Psoas muscle (tissue), 8 donors: ENCODE results near the gene PTH1R. TPM values are rescaled to one million over a fixed set of nuclear protein-coding genes. Genes with fewer than 3 reads are reported as not detected.
A peak's percentile ranks its signal among the peaks of the same experiment; 100 is the strongest.

Source experiments
- ATAC-seq, 4 donors: fragments of 200-7000 bp; cut with Tn5 transposase; one replicate each; pipeline ENCODE4 v1.9.1; 2020; ENCODE audit warnings: moderate library complexity in 3 of 4, mild to moderate bottlenecking in 2 of 4
- DNase-seq, 2 donors: peaks; one replicate each; pipeline ENCODE4 v3.0.0-alpha.2; 2020
- H3K27ac ChIP-seq: fragments of 200-600 bp; one replicate; pipeline ENCODE4 v1.8.0; 2022
- H3K27me3 ChIP-seq, 3 donors: fragments of 200-600 bp in 1 of 3; one replicate each; pipeline versions ENCODE4 v1.6.1 to v1.8.0; 2013 to 2022; ENCODE audit warnings: low read length in 2 of 3, mild to moderate bottlenecking in 2 of 3, moderate library complexity in 1 of 3; ENCODE audit not compliant: insufficient read depth in 3 of 3
- H3K36me3 ChIP-seq, 2 donors: fragments of 200-600 bp in 1 of 2; one replicate each; pipeline versions ENCODE4 v1.6.1 to v1.8.0; 2013 to 2022; ENCODE audit warnings: low read depth in 1 of 2, mild to moderate bottlenecking in 1 of 2, moderate library complexity in 1 of 2; ENCODE audit not compliant: insufficient read depth in 1 of 2
- H3K4me1 ChIP-seq: fragments of 200-600 bp; one replicate; pipeline ENCODE4 v1.8.0; 2022
- H3K4me3 ChIP-seq: fragments of 200-600 bp; one replicate; pipeline ENCODE4 v1.8.0; 2022; ENCODE audit warnings: mild to moderate bottlenecking
- H3K9me3 ChIP-seq: fragments of 200-600 bp; one replicate; pipeline ENCODE4 v1.8.0; 2022
- CTCF ChIP-seq: fragments of 200-600 bp; IDR thresholded peaks from one replicate; pipeline ENCODE4 v1.8.0; 2022; ENCODE audit warnings: antibody characterized with exemption
- WGBS, 3 donors: extraction: QIAGEN DNeasy Blood & Tissue Kit; methylation state at CpG; one replicate each; pipeline versions ENCODE4 v1.1.6 to v1.1.7; 2013; 5-methylcytosine and 5-hydroxymethylcytosine counted together
- intact Hi-C, 2 donors: fragments of 100-400 bp; cut with DNase I; formaldehyde crosslinking; loops; one replicate each; pipeline versions ENCODE4 v1.11.0 to v1.14.2; 2022
- polyA plus RNA-seq, 3 donors: library from polyadenylated mRNA; stranded (reverse); fragments of 200-250 nt; gene quantifications; one replicate each; pipeline ENCODE4 v1.2.3, GENCODE V29; 2013
- total RNA-seq, 4 donors: library from RNA; stranded (reverse); fragmentation: NEBNext Ultra II Directional in 2 of 4; extraction: Animal tissue kit (Norgen Biotek cat#: 25700) in 2 of 4; gene quantifications; one replicate each; pipeline versions ENCODE4 v1.2.1 to v1.2.4, GENCODE V29; 2021 to 2023
- donor health status: healthy with polysubstance abuse.
- donor health status: DM: no; HTN: no; CAD: no; lungs with moderate emphysema.
- donor health status: Bipolar disorder and iron deficiency.
- donor health status: healthy.
- donor health status: DM: yes; HTN: yes; CAD: no.
- donor health status: DM: no; HTN: no; CAD: no.
- donor health status: DM: no; HTN: no; CAD: no.
- donor health status: DM: yes; HTN: yes; CAD: no.

PTH1R gene
- total and polyA plus RNA-seq, 7 donors = 1.1 to 5.9 (median 4.2) TPM

GRCh38 chr3:46887980-46888494, 10.5 kb downstream of the PTH1R start:
- DNase-seq (no peak), ATAC-seq (no peak)
- intact Hi-C loops = no loop called here
- peaks cover 0 to 11% (median 4%) of the 10 kb centered on the region in 3 donors for H3K27me3 ChIP-seq
- no peaks in the 10 kb centered on the region for H3K36me3 ChIP-seq
- no peak for TF ChIP-seq CTCF
- no peak overlapping the region for H3K27ac ChIP-seq
- H3K9me3 ChIP-seq = no peaks in the 10 kb centered on the region
- H3K4me3 ChIP-seq = no peak overlapping the region
- H3K4me1 ChIP-seq = no peaks in the 10 kb centered on the region
- WGBS, 3 donors = 77 to 86% (median 79%) methylated on average over 7 of the region's 7 CpGs

- no peak for TF ChIP-seq CTCF
- H3K27ac ChIP-seq = no peak overlapping the region
- peaks cover 0 to 4% (median 0%) of the 10 kb centered on the region in 3 donors for H3K27me3 ChIP-seq
- DNase-seq (peak in 1 of 2 donors; percentile 49), ATAC-seq (no peak)
- H3K36me3 ChIP-seq = no peaks in the 10 kb centered on the region
- intact Hi-C loops = no loop called here
- no peaks in the 10 kb centered on the region for H3K4me1 ChIP-seq
- WGBS, 3 donors = 62 to 75% (median 65%) methylated on average over 11 to 13 of the region's 13 CpGs
- H3K4me3 ChIP-seq = no peak overlapping the region
- no peaks in the 10 kb centered on the region for H3K9me3 ChIP-seq
Measured at GRCh38 chr3:46888705-46889104, 11.2 kb downstream of the PTH1R start.

- ATAC-seq = no peak
- peak in 1 of 2 donors; percentile 53 for DNase-seq
- 49 to 63% (median 54%) methylated on average over 6 of the region's 6 CpGs for WGBS, 3 donors
- H3K27me3 ChIP-seq = no peaks in the 10 kb centered on the region
- H3K9me3 ChIP-seq = no peaks in the 10 kb centered on the region
- TF ChIP-seq CTCF = no peak
- no peak overlapping the region for H3K27ac ChIP-seq
- H3K4me1 ChIP-seq = no peaks in the 10 kb centered on the region
- intact Hi-C loops = no loop called here
- H3K4me3 ChIP-seq = no peak overlapping the region
- H3K36me3 ChIP-seq = no peaks in the 10 kb centered on the region
Measured at GRCh38 chr3:46889381-46890110, 12.0 kb downstream of the PTH1R start.

- no peak overlapping the region for H3K4me3 ChIP-seq
- no peaks in the 10 kb centered on the region for H3K27me3 ChIP-seq
- intact Hi-C loops = no loop called here
- TF ChIP-seq CTCF = no peak
- ATAC-seq (no peak), DNase-seq (no peak)
- no peaks in the 10 kb centered on the region for H3K4me1 ChIP-seq
- no peak overlapping the region for H3K27ac ChIP-seq
- 98 to 100% (median 100%) methylated on average over 1 of the region's 1 CpG for WGBS, 3 donors
- H3K36me3 ChIP-seq = no peaks in the 10 kb centered on the region
- no peaks in the 10 kb centered on the region for H3K9me3 ChIP-seq
Measured at GRCh38 chr3:46890132-46890531, 12.6 kb downstream of the PTH1R start.
